Sigmoid colon (tissue), 4 donors: ENCODE measurements around the gene PLEKHA1.

Source experiments
- CTCF ChIP-seq, 4 experiments: fragments of 450-650 bp in 3 of 4; fragments of 200-600 bp in 1 of 4; IDR thresholded peaks; one replicate each; pipeline ENCODE4 v1.5.1; 2016 to 2019; ENCODE audit warnings: antibody characterized with exemption in 4 of 4, mild to moderate bottlenecking in 3 of 4, moderate library complexity in 2 of 4
- POLR2A ChIP-seq, 2 donors: fragments of 450-650 bp; IDR thresholded peaks; one replicate each; pipeline ENCODE4 v1.6.1; 2016; ENCODE audit warnings: antibody characterized with exemption in 2 of 2, mild to moderate bottlenecking in 2 of 2, moderate library complexity in 2 of 2
- POLR2AphosphoS5 ChIP-seq, 4 donors: sonication (generic); formaldehyde crosslinking; IDR thresholded peaks; one replicate each; pipeline ENCODE4 v1.6.1; 2017; ENCODE audit warnings: antibody characterized with exemption in 4 of 4

- TF ChIP-seq CTCF (IDR thresholded peaks at IDR 0.05) (no peak), POLR2AphosphoS5 (IDR thresholded peaks at IDR 0.05) (no peak), POLR2A (IDR thresholded peaks at IDR 0.05) (no peak)
Observed at GRCh38 chr10:122390679-122391078, 16.2 kb downstream of the PLEKHA1 start.
